Vagina (tissue), 2 donors: ENCODE measurements around the gene HOXB7. TPM values are rescaled to one million over a fixed set of nuclear protein-coding genes. Genes with fewer than 3 reads are reported as not detected.

Source experiments
- DNase-seq, 2 donors: peaks; one replicate each; pipeline ENCODE4 v3.0.0-alpha.2; 2017; ENCODE audit errors: extremely low spot score in 2 of 2
- H3K27ac ChIP-seq: fragments of 200-600 bp; sonication (generic); one replicate; pipeline ENCODE4 v1.5.1; 2019
- H3K27me3 ChIP-seq: fragments of 200-600 bp; sonication (generic); one replicate; pipeline ENCODE4 v1.5.1; 2019
- H3K36me3 ChIP-seq, 2 donors: fragments of 200-600 bp; sonication (generic); one replicate each; pipeline ENCODE4 v1.5.1; 2017 to 2019
- H3K4me1 ChIP-seq: fragments of 200-600 bp; sonication (generic); one replicate; pipeline ENCODE4 v1.5.1; 2019
- H3K4me3 ChIP-seq, 2 donors: fragments of 200-600 bp; sonication (generic); 1 replicate in 1 of 2; 2 replicates in 1 of 2; pipeline ENCODE4 v1.5.1; 2016 to 2019
- H3K9me3 ChIP-seq: fragments of 200-600 bp; sonication (generic); one replicate; pipeline ENCODE4 v1.5.1; 2019
- POLR2A ChIP-seq, 2 donors: fragments of 450-650 bp; IDR thresholded peaks; one replicate each; pipeline ENCODE4 v1.6.1; 2017; ENCODE audit warnings: antibody characterized with exemption in 2 of 2, mild to moderate bottlenecking in 2 of 2, moderate library complexity in 2 of 2
- POLR2AphosphoS5 ChIP-seq, 2 donors: sonication (generic); formaldehyde crosslinking; IDR thresholded peaks; one replicate each; pipeline ENCODE4 v1.9.0; 2017; ENCODE audit warnings: antibody characterized with exemption in 2 of 2, mild to moderate bottlenecking in 2 of 2, low read depth in 1 of 2; ENCODE audit not compliant: insufficient read depth in 1 of 2
- intact Hi-C: fragments of 100-400 bp; cut with DNase I; formaldehyde crosslinking; loops from one replicate; pipeline ENCODE4 v1.15.1; 2023
- total RNA-seq: library from RNA; depleted of rRNA; stranded (reverse); fragments of >200 nt; gene quantifications from one replicate; pipeline ENCODE4 v1.2.3, GENCODE V29; 2016
- TF ChIP-seq, protein P1 (sequence below), 3 experiments: fragments of 450-650 bp in 2 of 3; fragments of 200-600 bp in 1 of 3; sonication (generic) in 1 of 3; IDR thresholded peaks; one replicate each; pipeline ENCODE4 v1.5.1; 2017 to 2019; ENCODE audit warnings: antibody characterized with exemption in 3 of 3, mild to moderate bottlenecking in 2 of 3, moderate library complexity in 2 of 3

The HOXB7 gene
- total RNA-seq, 1 donor from 2014 or later: 3.2 TPM

DNA sequence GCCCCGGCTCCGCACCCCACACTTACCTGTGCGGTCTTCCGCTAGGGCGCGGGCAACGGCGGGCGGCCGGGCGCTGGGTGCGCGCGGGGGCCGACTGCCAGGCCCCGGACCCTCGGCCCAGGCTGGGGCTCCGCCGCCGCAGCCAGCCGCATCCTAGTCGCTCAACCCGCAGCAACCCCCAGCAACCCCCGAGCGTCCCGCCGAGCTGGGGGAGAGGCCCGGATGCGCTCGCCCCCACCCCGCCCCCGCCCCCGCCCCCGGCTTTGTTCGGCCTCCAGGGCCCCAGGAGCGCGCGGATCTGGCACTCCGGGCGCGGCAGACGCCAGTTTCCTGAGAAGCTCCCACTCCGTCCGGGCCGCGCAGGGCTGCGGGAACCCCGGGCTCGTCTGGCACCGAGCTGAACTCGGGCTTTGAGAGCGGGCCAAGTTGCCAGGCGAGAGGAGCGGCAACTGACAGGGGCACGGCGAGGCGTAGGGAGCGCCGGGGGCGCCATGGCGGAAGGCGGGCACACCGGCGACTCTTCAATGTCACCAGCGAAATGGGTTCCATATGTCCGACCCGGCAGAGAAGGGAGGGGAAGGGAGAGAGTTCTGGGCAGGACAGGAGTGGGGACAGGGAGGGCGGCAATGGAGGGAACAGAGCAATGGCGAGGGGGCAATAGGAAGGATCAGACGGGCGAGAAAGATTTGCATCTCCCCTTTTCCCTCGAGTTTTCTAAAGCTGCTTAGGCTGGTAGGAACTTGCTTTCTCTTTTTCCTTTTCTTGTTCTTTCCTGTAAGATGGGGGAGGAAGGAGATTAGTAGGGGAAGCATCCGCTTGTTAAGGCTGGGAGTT, 46.4 kb downstream of the HOXB7 start:
- H3K27me3 ChIP-seq: peaks cover 13% of the 10 kb centered on the region
- H3K4me1 ChIP-seq: peaks cover 5% of the 10 kb centered on the region
- peak overlapping the region; percentile 44 to 53 for H3K4me3 ChIP-seq
- H3K36me3 ChIP-seq: no peaks in the 10 kb centered on the region
- TF ChIP-seq, protein P1, sequence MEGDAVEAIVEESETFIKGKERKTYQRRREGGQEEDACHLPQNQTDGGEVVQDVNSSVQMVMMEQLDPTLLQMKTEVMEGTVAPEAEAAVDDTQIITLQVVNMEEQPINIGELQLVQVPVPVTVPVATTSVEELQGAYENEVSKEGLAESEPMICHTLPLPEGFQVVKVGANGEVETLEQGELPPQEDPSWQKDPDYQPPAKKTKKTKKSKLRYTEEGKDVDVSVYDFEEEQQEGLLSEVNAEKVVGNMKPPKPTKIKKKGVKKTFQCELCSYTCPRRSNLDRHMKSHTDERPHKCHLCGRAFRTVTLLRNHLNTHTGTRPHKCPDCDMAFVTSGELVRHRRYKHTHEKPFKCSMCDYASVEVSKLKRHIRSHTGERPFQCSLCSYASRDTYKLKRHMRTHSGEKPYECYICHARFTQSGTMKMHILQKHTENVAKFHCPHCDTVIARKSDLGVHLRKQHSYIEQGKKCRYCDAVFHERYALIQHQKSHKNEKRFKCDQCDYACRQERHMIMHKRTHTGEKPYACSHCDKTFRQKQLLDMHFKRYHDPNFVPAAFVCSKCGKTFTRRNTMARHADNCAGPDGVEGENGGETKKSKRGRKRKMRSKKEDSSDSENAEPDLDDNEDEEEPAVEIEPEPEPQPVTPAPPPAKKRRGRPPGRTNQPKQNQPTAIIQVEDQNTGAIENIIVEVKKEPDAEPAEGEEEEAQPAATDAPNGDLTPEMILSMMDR (IDR thresholded peaks at IDR 0.05): no peak
- no peak for TF ChIP-seq POLR2AphosphoS5 (IDR thresholded peaks at IDR 0.05; ENCODE audit: insufficient read depth in 1 of 2, low read depth in 1 of 2)
- DNase-seq: no peak
- H3K27ac ChIP-seq: peak overlapping the region; percentile 59
- H3K9me3 ChIP-seq: no peaks in the 10 kb centered on the region
- intact Hi-C loops: no loop called here

DNA sequence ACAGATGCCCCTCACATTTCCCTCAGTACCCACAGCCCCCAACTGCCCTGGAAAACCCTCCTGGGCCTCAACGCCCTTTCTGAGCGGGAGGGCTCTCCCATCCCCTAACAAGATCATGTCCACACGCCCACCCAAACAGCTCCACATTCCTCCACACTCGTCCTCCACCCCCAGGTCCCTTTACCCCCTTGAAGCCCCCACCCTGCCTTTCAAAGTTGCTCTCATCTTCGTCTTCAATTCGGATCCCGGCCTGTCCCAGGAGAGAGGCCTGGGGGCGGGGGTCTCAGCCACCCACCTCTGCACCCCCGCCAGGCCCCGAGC, 47.0 kb downstream of the HOXB7 start:
- DNase-seq: no peak
- H3K4me1 ChIP-seq: peaks cover 5% of the 10 kb centered on the region
- intact Hi-C loops: no loop called here
- TF ChIP-seq POLR2AphosphoS5 (IDR thresholded peaks at IDR 0.05; ENCODE audit: insufficient read depth in 1 of 2, low read depth in 1 of 2) (no peak), POLR2A (IDR thresholded peaks at IDR 0.05) (no peak)
- TF ChIP-seq, protein P1 (IDR thresholded peaks at IDR 0.05): no peak
- H3K27ac ChIP-seq: peak overlapping the region; percentile 59
- peak overlapping the region; percentile 44 to 53 for H3K4me3 ChIP-seq
- no peaks in the 10 kb centered on the region for H3K9me3 ChIP-seq
- no peaks in the 10 kb centered on the region for H3K36me3 ChIP-seq
- peaks cover 13% of the 10 kb centered on the region for H3K27me3 ChIP-seq

DNA sequence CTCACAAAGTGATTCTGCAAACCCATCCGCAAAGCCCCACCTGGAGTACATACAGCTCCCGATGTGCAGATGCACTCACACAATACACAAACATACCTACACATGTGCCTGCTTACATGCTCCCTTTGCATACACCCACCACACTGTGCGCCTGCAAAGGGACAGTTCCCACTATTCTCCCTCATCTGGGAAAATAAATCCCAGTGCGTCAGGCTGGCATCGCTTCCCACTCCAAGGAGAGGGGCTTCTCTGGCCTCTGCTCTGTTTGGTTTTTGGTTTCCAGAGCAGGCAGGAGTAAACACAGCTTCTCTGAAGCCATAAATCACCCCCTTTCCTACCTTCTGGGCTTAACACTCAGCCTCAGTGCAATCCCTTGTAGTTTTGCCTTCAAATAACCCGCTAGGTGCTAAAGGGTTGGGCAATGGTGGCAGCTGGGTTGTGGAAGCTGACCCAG, 47.4 kb downstream of the HOXB7 start:
- H3K4me3 ChIP-seq: peak overlapping the region; percentile 44 to 53
- H3K4me1 ChIP-seq: peaks cover 5% of the 10 kb centered on the region

DNA sequence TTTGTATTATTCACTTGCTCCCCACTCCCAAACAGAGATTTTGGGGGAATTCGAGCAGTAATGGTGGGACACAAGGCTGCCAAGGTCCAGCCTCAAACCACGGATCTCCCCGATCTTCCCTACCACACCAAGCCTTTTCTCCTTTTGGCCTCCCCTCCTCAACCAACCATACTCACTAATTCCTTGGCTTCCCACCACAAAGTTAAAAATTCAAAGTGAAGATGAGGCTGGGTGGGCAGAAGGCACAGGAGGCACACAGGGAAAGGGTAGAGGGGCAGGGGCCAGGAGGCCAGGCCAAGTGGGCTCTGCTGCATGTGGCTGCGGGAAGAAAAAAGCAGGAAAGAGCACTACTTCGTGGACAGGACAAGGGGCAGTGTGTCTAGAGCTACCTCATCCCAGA, 47.9 kb downstream of the HOXB7 start:
- H3K4me1 ChIP-seq: peaks cover 5% of the 10 kb centered on the region

More for the DNA sequence above, 47.4 kb downstream of the HOXB7 start:
- H3K27me3 ChIP-seq: peaks cover 9% of the 10 kb centered on the region
- DNase-seq: no peak
- H3K27ac ChIP-seq: no peak overlapping the region
- intact Hi-C loops: no loop called here
- no peak for TF ChIP-seq POLR2AphosphoS5 (IDR thresholded peaks at IDR 0.05; ENCODE audit: insufficient read depth in 1 of 2, low read depth in 1 of 2)
- TF ChIP-seq, protein P1 (IDR thresholded peaks at IDR 0.05): no peak
- no peak for TF ChIP-seq POLR2A (IDR thresholded peaks at IDR 0.05)
- no peaks in the 10 kb centered on the region for H3K36me3 ChIP-seq
- no peaks in the 10 kb centered on the region for H3K9me3 ChIP-seq

More for the DNA sequence above, 47.9 kb downstream of the HOXB7 start:
- Histone ChIP-seq H3K9me3 (no peaks in the 10 kb centered on the region), H3K27ac (no peak overlapping the region), H3K27me3 (peaks cover 4% of the 10 kb centered on the region), H3K36me3 (no peaks in the 10 kb centered on the region), H3K4me3 (no peak overlapping the region)
- intact Hi-C loops: no loop called here
- no peak for DNase-seq
- no peak for TF ChIP-seq POLR2AphosphoS5 (IDR thresholded peaks at IDR 0.05; ENCODE audit: insufficient read depth in 1 of 2, low read depth in 1 of 2)
- TF ChIP-seq, protein P1 (IDR thresholded peaks at IDR 0.05): no peak
- TF ChIP-seq POLR2A (IDR thresholded peaks at IDR 0.05): no peak
